SK-N-SH treated with all-trans-retinoic acid at 6 μM for 48 hours (cell line): Measurements from ENCODE around the gene AGAP2.

Experiments used
- BACH2 ChIP-seq: fragments of 250-450 bp; sonication (Bioruptor Pico); IDR thresholded peaks from 2 replicates; pipeline ENCODE4 v1.9.0; 2021; ENCODE audit warnings: mild to moderate bottlenecking, borderline replicate concordance
- RARB ChIP-seq: fragments of 250-450 bp; sonication (Bioruptor Pico); IDR thresholded peaks from 2 replicates; pipeline ENCODE4 v1.8.0; 2021; ENCODE audit warnings: mild to moderate bottlenecking, moderate library complexity
- TF ChIP-seq, protein P1 (sequence below): fragments of 250-450 bp; sonication (Bioruptor Pico); IDR thresholded peaks from 2 replicates; pipeline ENCODE4 v1.8.0; 2020; ENCODE audit warnings: mild to moderate bottlenecking, moderate library complexity, borderline replicate concordance

GRCh38 chr12:57750561-57751431, 12.3 kb upstream of the AGAP2 start:
- TF ChIP-seq, protein P1, sequence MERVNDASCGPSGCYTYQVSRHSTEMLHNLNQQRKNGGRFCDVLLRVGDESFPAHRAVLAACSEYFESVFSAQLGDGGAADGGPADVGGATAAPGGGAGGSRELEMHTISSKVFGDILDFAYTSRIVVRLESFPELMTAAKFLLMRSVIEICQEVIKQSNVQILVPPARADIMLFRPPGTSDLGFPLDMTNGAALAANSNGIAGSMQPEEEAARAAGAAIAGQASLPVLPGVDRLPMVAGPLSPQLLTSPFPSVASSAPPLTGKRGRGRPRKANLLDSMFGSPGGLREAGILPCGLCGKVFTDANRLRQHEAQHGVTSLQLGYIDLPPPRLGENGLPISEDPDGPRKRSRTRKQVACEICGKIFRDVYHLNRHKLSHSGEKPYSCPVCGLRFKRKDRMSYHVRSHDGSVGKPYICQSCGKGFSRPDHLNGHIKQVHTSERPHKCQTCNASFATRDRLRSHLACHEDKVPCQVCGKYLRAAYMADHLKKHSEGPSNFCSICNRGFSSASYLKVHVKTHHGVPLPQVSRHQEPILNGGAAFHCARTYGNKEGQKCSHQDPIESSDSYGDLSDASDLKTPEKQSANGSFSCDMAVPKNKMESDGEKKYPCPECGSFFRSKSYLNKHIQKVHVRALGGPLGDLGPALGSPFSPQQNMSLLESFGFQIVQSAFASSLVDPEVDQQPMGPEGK (CRISPR knock-in tag), result no peak
- no peak for TF ChIP-seq BACH2 (CRISPR knock-in tag)
- TF ChIP-seq RARB, result no peak
